DND-41 (cell line): ENCODE results near the gene BNIPL.
A peak's percentile ranks its signal among the peaks of the same experiment; 100 is the strongest.

ENCODE experiments used
- ATAC-seq: fragments of 200-7000 bp; cut with Tn5 transposase; 3 replicates; pipeline ENCODE4 v1.9.1; 2021; ENCODE audit warnings: low read depth; ENCODE audit not compliant: insufficient read depth
- DNase-seq: peaks from one replicate; pipeline ENCODE4 v3.0.0-alpha.2; 2020
- H2AFZ ChIP-seq: 2 replicates; pipeline ENCODE4 v1.6.0; 2012; ENCODE audit warnings: low read depth, low read length
- H3K27ac ChIP-seq: 2 replicates; pipeline ENCODE4 v1.5.1; 2012; ENCODE audit warnings: low read length, inconsistent platforms
- H3K27me3 ChIP-seq: fragments of 200-600 bp; sonication (generic); 2 replicates; pipeline ENCODE4 v1.6.0; 2012; ENCODE audit warnings: low read length, mild to moderate bottlenecking, inconsistent platforms; ENCODE audit not compliant: insufficient read depth, poor library complexity
- H3K36me3 ChIP-seq: 2 replicates; pipeline ENCODE4 v1.5.1; 2012; ENCODE audit warnings: low read length, inconsistent platforms; ENCODE audit not compliant: insufficient read depth
- H3K4me1 ChIP-seq: 2 replicates; pipeline ENCODE4 v1.5.1; 2012; ENCODE audit warnings: mild to moderate bottlenecking, low read length; ENCODE audit not compliant: insufficient read depth
- H3K4me2 ChIP-seq: 2 replicates; pipeline ENCODE4 v1.6.0; 2012; ENCODE audit warnings: mild to moderate bottlenecking, moderate library complexity, low read length, inconsistent platforms; ENCODE audit not compliant: insufficient read depth
- H3K4me3 ChIP-seq, 2 experiments: fragments of 200-600 bp in 1 of 2; shearing (Covaris generic) in 1 of 2; 2 replicates each; pipeline ENCODE4 v1.5.1; 2012 to 2016; ENCODE audit warnings: inconsistent platforms in 2 of 2, low read length in 2 of 2, mild to moderate bottlenecking in 2 of 2, low read depth in 1 of 2, moderate library complexity in 1 of 2
- H3K79me2 ChIP-seq: 2 replicates; pipeline ENCODE4 v1.6.0; 2012; ENCODE audit warnings: low read length, inconsistent platforms; ENCODE audit not compliant: insufficient read depth
- H3K9ac ChIP-seq: 2 replicates; pipeline ENCODE4 v1.6.0; 2012; ENCODE audit warnings: low read depth, mild to moderate bottlenecking, inconsistent platforms, low read length, moderate library complexity
- H3K9me3 ChIP-seq: 2 replicates; pipeline ENCODE4 v1.5.1; 2012; ENCODE audit warnings: low read length, moderate library complexity, mild to moderate bottlenecking, inconsistent platforms; ENCODE audit not compliant: insufficient read depth, severe bottlenecking
- H4K20me1 ChIP-seq: 2 replicates; pipeline ENCODE4 v1.6.0; 2012; ENCODE audit warnings: low read length; ENCODE audit not compliant: insufficient read depth
- EZH2 ChIP-seq: IDR thresholded peaks from 3 replicates; pipeline ENCODE4 v1.6.1; 2012; ENCODE audit warnings: borderline replicate concordance, low read depth, mild to moderate bottlenecking, moderate library complexity, low read length, inconsistent platforms; ENCODE audit not compliant: severe bottlenecking
- TF ChIP-seq, protein P1 (sequence below): IDR thresholded peaks from 2 replicates; pipeline ENCODE4 v1.5.1; 2012; ENCODE audit warnings: borderline replicate concordance, low read length, moderate library complexity, mild to moderate bottlenecking; ENCODE audit not compliant: poor library complexity, severe bottlenecking; ENCODE audit errors: extremely low read depth

The BNIPL gene

DNA sequence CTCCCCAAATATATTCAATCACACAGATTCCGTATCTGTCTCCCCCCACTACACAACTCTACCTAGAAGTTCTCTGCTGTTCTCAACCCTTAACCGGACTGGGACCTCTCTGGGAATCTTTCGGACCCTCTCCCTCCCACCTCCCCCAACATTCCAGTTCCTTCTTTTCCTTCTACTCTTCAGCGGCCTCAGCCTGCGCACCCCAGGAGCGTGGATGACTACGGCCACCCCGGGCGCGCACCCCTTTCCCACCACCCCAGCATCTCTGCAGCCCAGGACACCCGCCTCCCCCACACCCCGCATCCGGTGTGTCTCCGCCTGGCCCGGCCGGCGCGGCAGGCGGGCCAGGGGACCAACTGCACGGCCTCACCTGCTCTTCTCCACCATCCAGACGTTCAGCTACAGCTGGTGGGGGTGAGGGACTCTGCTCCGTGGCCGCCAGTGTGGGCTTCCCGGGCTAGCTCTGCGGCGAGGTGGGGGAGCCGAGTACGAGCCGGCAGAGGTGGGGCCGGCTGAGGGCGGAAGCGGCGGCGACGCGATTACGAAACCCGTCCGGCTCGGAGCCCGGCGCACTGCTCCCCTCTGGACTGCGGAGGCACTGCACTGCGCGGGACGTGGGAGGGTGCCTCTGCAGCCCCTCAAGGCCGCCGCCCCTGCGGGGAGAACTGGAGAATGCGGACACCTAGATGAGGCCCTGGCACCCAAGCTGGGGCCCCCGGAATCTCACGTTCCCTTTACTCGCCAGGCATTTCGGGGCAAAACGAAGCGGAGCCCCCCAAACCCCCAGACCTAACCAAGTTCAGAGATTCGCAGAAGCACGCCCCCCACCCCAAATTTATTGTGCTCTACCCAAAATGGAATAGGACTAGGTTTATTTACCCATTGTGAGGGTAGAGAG, 23.0 kb downstream of the BNIPL start, which contains the start of gene CDC42SE1:
Gene CDC42SE1 (minus strand): TSS at position 514 of the 898 bp plus-strand sequence. CDS start 3,892 bp downstream, outside the sequence.
- no peaks in the 10 kb centered on the region for H3K27me3 ChIP-seq
- peaks cover 25% of the 10 kb centered on the region for H4K20me1 ChIP-seq
- H3K9me3 ChIP-seq, result no peaks in the 10 kb centered on the region
- TF ChIP-seq, protein P1, sequence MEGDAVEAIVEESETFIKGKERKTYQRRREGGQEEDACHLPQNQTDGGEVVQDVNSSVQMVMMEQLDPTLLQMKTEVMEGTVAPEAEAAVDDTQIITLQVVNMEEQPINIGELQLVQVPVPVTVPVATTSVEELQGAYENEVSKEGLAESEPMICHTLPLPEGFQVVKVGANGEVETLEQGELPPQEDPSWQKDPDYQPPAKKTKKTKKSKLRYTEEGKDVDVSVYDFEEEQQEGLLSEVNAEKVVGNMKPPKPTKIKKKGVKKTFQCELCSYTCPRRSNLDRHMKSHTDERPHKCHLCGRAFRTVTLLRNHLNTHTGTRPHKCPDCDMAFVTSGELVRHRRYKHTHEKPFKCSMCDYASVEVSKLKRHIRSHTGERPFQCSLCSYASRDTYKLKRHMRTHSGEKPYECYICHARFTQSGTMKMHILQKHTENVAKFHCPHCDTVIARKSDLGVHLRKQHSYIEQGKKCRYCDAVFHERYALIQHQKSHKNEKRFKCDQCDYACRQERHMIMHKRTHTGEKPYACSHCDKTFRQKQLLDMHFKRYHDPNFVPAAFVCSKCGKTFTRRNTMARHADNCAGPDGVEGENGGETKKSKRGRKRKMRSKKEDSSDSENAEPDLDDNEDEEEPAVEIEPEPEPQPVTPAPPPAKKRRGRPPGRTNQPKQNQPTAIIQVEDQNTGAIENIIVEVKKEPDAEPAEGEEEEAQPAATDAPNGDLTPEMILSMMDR, result peak; percentile 85
- no peak for TF ChIP-seq EZH2
- H2AFZ ChIP-seq, result peak within 1 kb of the TSS; percentile 93
- H3K4me1 ChIP-seq, result peaks cover 70% of the 10 kb centered on the region
- peak within 1 kb of the TSS; percentile 94 for H3K27ac ChIP-seq
- DNase-seq, result peak; percentile 91
- H3K36me3 ChIP-seq, result peaks cover 44% of the 10 kb centered on the region
- H3K9ac ChIP-seq, result peak within 1 kb of the TSS; percentile 89
- peak within 1 kb of the TSS; percentile 79 for H3K4me2 ChIP-seq
- peak; percentile 87 for ATAC-seq
- peak within 1 kb of the TSS; percentile 57 to 92 for H3K4me3 ChIP-seq
- peaks cover 88% of the 10 kb centered on the region for H3K79me2 ChIP-seq

- H3K79me2 ChIP-seq, result peaks cover 96% of the 10 kb centered on the region
These were observed 23.7 kb downstream of the BNIPL start, which contains the start of gene MLLT11 for GRCh38 chr1:151060007-151060656. TSS of gene MLLT11 (plus strand) at chr1:151060397. CDS start at chr1:151067225, 6,828 bp downstream.

GRCh38 chr1:151060657-151061421, 24.5 kb downstream of the BNIPL start:
- H2AFZ ChIP-seq, result peak overlapping the region; percentile 93

More at GRCh38 chr1:151060007-151060656, 23.7 kb downstream of the BNIPL start, which contains the start of gene MLLT11:
- Histone ChIP-seq H2AFZ (peak within 1 kb of the TSS; percentile 93), H3K9ac (peak within 1 kb of the TSS; percentile 89), H3K27ac (peak within 1 kb of the TSS; percentile 94), H3K27me3 (no peaks in the 10 kb centered on the region), H4K20me1 (peaks cover 26% of the 10 kb centered on the region), H3K36me3 (peaks cover 40% of the 10 kb centered on the region), H3K4me2 (peak within 1 kb of the TSS; percentile 79), H3K9me3 (no peaks in the 10 kb centered on the region), H3K4me3 (peak within 1 kb of the TSS; percentile 57 to 92), H3K4me1 (peaks cover 78% of the 10 kb centered on the region)
- ATAC-seq (peak; percentile 66), DNase-seq (peak; percentile 91)
- no peak for TF ChIP-seq EZH2
- TF ChIP-seq, protein P1, result no peak

More at GRCh38 chr1:151060657-151061421, 24.5 kb downstream of the BNIPL start:
- TF ChIP-seq, protein P1, result peak; percentile 21
- no peak for TF ChIP-seq EZH2
- peaks cover 19% of the 10 kb centered on the region for H4K20me1 ChIP-seq
- peak overlapping the region; percentile 79 for H3K4me2 ChIP-seq
- H3K4me1 ChIP-seq, result peaks cover 83% of the 10 kb centered on the region
- peak overlapping the region; percentile 57 to 92 for H3K4me3 ChIP-seq
- H3K9me3 ChIP-seq, result no peaks in the 10 kb centered on the region
- no peaks in the 10 kb centered on the region for H3K27me3 ChIP-seq
- DNase-seq (peak; percentile 62), ATAC-seq (peak; percentile 21)
- H3K36me3 ChIP-seq, result peaks cover 39% of the 10 kb centered on the region
- H3K79me2 ChIP-seq, result peaks cover 99% of the 10 kb centered on the region
- H3K27ac ChIP-seq, result peak overlapping the region; percentile 94
- peak overlapping the region; percentile 89 for H3K9ac ChIP-seq
